ENCODE measurements around the gene SHISA5.
"Not testable (repeated sequence)": the region's sequence is repeated elsewhere in the genome, so short reads cannot be mapped to it uniquely, and the experiment has no call there.

The SHISA5 gene

GRCh38 chr3:48478626-48479555, 25.1 kb downstream of the SHISA5 start:
- no peak for DNase-seq (ENCODE audit: low read depth in 2 of 2, low spot score in 1 of 2)

- DNase-seq (ENCODE audit: low read depth in 2 of 2, low spot score in 1 of 2), result no peak
These were observed 25.9 kb downstream of the SHISA5 start for GRCh38 chr3:48477959-48478520.

- no peak for DNase-seq (ENCODE audit: low read depth in 2 of 2, low spot score in 1 of 2)
These were observed 27.4 kb downstream of the SHISA5 start for GRCh38 chr3:48476426-48477053.

GRCh38 chr3:48475188-48475587, 28.8 kb downstream of the SHISA5 start:
- no peak for DNase-seq (ENCODE audit: low read depth in 2 of 2, low spot score in 1 of 2)

- DNase-seq (ENCODE audit: low read depth in 2 of 2, low spot score in 1 of 2), result no peak
These were observed 29.4 kb downstream of the SHISA5 start for GRCh38 chr3:48474619-48475018.

- not testable (repeated sequence) for DNase-seq (ENCODE audit: low read depth in 2 of 2, low spot score in 1 of 2)
These were observed 29.9 kb downstream of the SHISA5 start for GRCh38 chr3:48474031-48474430.

- DNase-seq (ENCODE audit: low read depth in 2 of 2, low spot score in 1 of 2), result no peak
These were observed 30.4 kb downstream of the SHISA5 start for GRCh38 chr3:48473617-48473952.

- peak; percentile 88 for DNase-seq (ENCODE audit: low read depth in 2 of 2, low spot score in 1 of 2)
These were observed 30.9 kb downstream of the SHISA5 start for GRCh38 chr3:48472923-48473616.

- no peak for DNase-seq (ENCODE audit: low read depth in 2 of 2, low spot score in 1 of 2)
These were observed 31.4 kb downstream of the SHISA5 start for GRCh38 chr3:48472673-48472922.

- DNase-seq (ENCODE audit: low read depth in 2 of 2, low spot score in 1 of 2), result no peak
These were observed 33.7 kb downstream of the SHISA5 start for GRCh38 chr3:48470286-48470685.

- no peak for DNase-seq (ENCODE audit: low read depth in 2 of 2, low spot score in 1 of 2)
These were observed 34.7 kb downstream of the SHISA5 start for GRCh38 chr3:48469046-48469915.

GRCh38 chr3:48468329-48468731, 35.6 kb downstream of the SHISA5 start:
- no peak for DNase-seq (ENCODE audit: low read depth in 2 of 2, low spot score in 1 of 2)

- no peak for DNase-seq (ENCODE audit: low read depth in 2 of 2, low spot score in 1 of 2)
These were observed 36.3 kb downstream of the SHISA5 start for GRCh38 chr3:48467473-48468267.

- no peak for DNase-seq (ENCODE audit: low read depth in 2 of 2, low spot score in 1 of 2)
These were observed 36.9 kb downstream of the SHISA5 start for GRCh38 chr3:48467110-48467454.

- DNase-seq (ENCODE audit: low read depth in 2 of 2, low spot score in 1 of 2), result no peak
These were observed 37.4 kb downstream of the SHISA5 start for GRCh38 chr3:48466386-48467109.

- DNase-seq (ENCODE audit: low read depth in 2 of 2, low spot score in 1 of 2), result peak; percentile 52 to 62
These were observed 38.2 kb downstream of the SHISA5 start for GRCh38 chr3:48465531-48466378.

- DNase-seq (ENCODE audit: low read depth in 2 of 2, low spot score in 1 of 2), result no peak
These were observed 38.8 kb downstream of the SHISA5 start for GRCh38 chr3:48465237-48465530.

- DNase-seq (ENCODE audit: low read depth in 2 of 2, low spot score in 1 of 2), result no peak
These were observed 39.2 kb downstream of the SHISA5 start for GRCh38 chr3:48464713-48465221.

- no peak for DNase-seq (ENCODE audit: low read depth in 2 of 2, low spot score in 1 of 2)
These were observed 40.3 kb downstream of the SHISA5 start for GRCh38 chr3:48463703-48464102.
